ENCODE data around the gene HTR1A.
A peak's percentile ranks its signal among the peaks of the same experiment; 100 is the strongest.

HTR1A gene

GRCh38 chr5:63963080-63963735 is 963 bp upstream of the HTR1A start:
- no peak overlapping the region for H2AFZ ChIP-seq (ENCODE audit: low read length)
- no peaks in the 10 kb centered on the region for H3K79me2 ChIP-seq (ENCODE audit: insufficient read depth, low read length)
- no peaks in the 10 kb centered on the region for H3K9me2 ChIP-seq (replicated peaks; ENCODE audit: low read depth, low read length)
- H3F3A ChIP-seq (ENCODE audit: low read depth), result no peaks in the 10 kb centered on the region
- H3K27me3 ChIP-seq (ENCODE audit: insufficient read depth, low read length, poor library complexity, severe bottlenecking), result no peaks in the 10 kb centered on the region
- H3K4me2 ChIP-seq (ENCODE audit: low read depth, low read length, poor library complexity, severe bottlenecking), result no peak overlapping the region
- H3K9ac ChIP-seq (ENCODE audit: low read depth, low read length, poor library complexity, severe bottlenecking), result no peak overlapping the region
- H3K9me3 ChIP-seq (ENCODE audit: insufficient read depth, low read depth, low read length), result no peaks in the 10 kb centered on the region
- no peaks in the 10 kb centered on the region for H3K4me1 ChIP-seq (ENCODE audit: insufficient read depth, low read length, poor library complexity, severe bottlenecking)
- no peaks in the 10 kb centered on the region for H4K20me1 ChIP-seq (ENCODE audit: insufficient read depth, low read length, poor library complexity, severe bottlenecking)
- TF ChIP-seq CTCF (conservative IDR thresholded peaks at IDR 0.05; ENCODE audit: low read length), result peak; percentile 87
- no peak for TF ChIP-seq EZH2phosphoT487 (IDR thresholded peaks at IDR 0.05; ENCODE audit: borderline replicate concordance)
- H3K4me3 ChIP-seq (ENCODE audit: low read length, poor library complexity, severe bottlenecking), result no peak overlapping the region
- H3K36me3 ChIP-seq (ENCODE audit: insufficient read depth, low read length), result no peaks in the 10 kb centered on the region

- Histone ChIP-seq H3K4me2 (ENCODE audit: low read depth, low read length, poor library complexity, severe bottlenecking) (no peak overlapping the region), H3K27me3 (ENCODE audit: insufficient read depth, low read length, poor library complexity, severe bottlenecking) (no peaks in the 10 kb centered on the region), H3K4me3 (ENCODE audit: low read length, poor library complexity, severe bottlenecking) (no peak overlapping the region), H4K20me1 (ENCODE audit: insufficient read depth, low read length, poor library complexity, severe bottlenecking) (no peaks in the 10 kb centered on the region), H3K79me2 (ENCODE audit: insufficient read depth, low read length) (no peaks in the 10 kb centered on the region), H2AFZ (ENCODE audit: low read length) (no peak overlapping the region), H3F3A (ENCODE audit: low read depth) (no peaks in the 10 kb centered on the region), H3K9me2 (replicated peaks; ENCODE audit: low read depth, low read length) (no peaks in the 10 kb centered on the region), H3K9me3 (ENCODE audit: insufficient read depth, low read depth, low read length) (no peaks in the 10 kb centered on the region), H3K4me1 (ENCODE audit: insufficient read depth, low read length, poor library complexity, severe bottlenecking) (no peaks in the 10 kb centered on the region), H3K36me3 (ENCODE audit: insufficient read depth, low read length) (no peaks in the 10 kb centered on the region), H3K9ac (ENCODE audit: low read depth, low read length, poor library complexity, severe bottlenecking) (no peak overlapping the region)
- TF ChIP-seq EZH2phosphoT487 (IDR thresholded peaks at IDR 0.05; ENCODE audit: borderline replicate concordance) (no peak), CTCF (conservative IDR thresholded peaks at IDR 0.05; ENCODE audit: low read length) (no peak)
Observed at GRCh38 chr5:63961598-63962161, 565 bp downstream of the HTR1A start.

- H3K9me3 ChIP-seq (ENCODE audit: insufficient read depth, low read depth, low read length), result no peaks in the 10 kb centered on the region
- H3K79me2 ChIP-seq (ENCODE audit: insufficient read depth, low read length), result no peaks in the 10 kb centered on the region
- no peaks in the 10 kb centered on the region for H3K9me2 ChIP-seq (replicated peaks; ENCODE audit: low read depth, low read length)
- H4K20me1 ChIP-seq (ENCODE audit: insufficient read depth, low read length, poor library complexity, severe bottlenecking), result no peaks in the 10 kb centered on the region
- no peaks in the 10 kb centered on the region for H3F3A ChIP-seq (ENCODE audit: low read depth)
- H3K36me3 ChIP-seq (ENCODE audit: insufficient read depth, low read length), result no peaks in the 10 kb centered on the region
- no peaks in the 10 kb centered on the region for H3K4me1 ChIP-seq (ENCODE audit: insufficient read depth, low read length, poor library complexity, severe bottlenecking)
- TF ChIP-seq CTCF (conservative IDR thresholded peaks at IDR 0.05; ENCODE audit: low read length) (no peak), EZH2phosphoT487 (IDR thresholded peaks at IDR 0.05; ENCODE audit: borderline replicate concordance) (no peak)
- no peak overlapping the region for H3K4me2 ChIP-seq (ENCODE audit: low read depth, low read length, poor library complexity, severe bottlenecking)
- no peak overlapping the region for H3K9ac ChIP-seq (ENCODE audit: low read depth, low read length, poor library complexity, severe bottlenecking)
- H3K4me3 ChIP-seq (ENCODE audit: low read length, poor library complexity, severe bottlenecking), result no peak overlapping the region
- no peaks in the 10 kb centered on the region for H3K27me3 ChIP-seq (ENCODE audit: insufficient read depth, low read length, poor library complexity, severe bottlenecking)
- H2AFZ ChIP-seq (ENCODE audit: low read length), result no peak overlapping the region
Observed at GRCh38 chr5:63961125-63961597, 1.1 kb downstream of the HTR1A start.

All from Loucy (cell line).